Body of pancreas (tissue), 4 donors: ENCODE measurements around the gene C1orf232.

ENCODE experiments used
- POLR2A ChIP-seq, 3 donors: fragments of 450-650 bp; IDR thresholded peaks; one replicate each; pipeline ENCODE4 v1.6.1; 2016; ENCODE audit warnings: antibody characterized with exemption in 3 of 3, mild to moderate bottlenecking in 2 of 3
- TF ChIP-seq, protein P1 (sequence below), 7 experiments: fragments of 450-650 bp in 4 of 7; fragments of 200-600 bp in 3 of 7; sonication (generic) in 3 of 7; IDR thresholded peaks; one replicate each; pipeline ENCODE4 v1.5.1; 2016 to 2019; ENCODE audit warnings: antibody characterized with exemption in 7 of 7

DNA sequence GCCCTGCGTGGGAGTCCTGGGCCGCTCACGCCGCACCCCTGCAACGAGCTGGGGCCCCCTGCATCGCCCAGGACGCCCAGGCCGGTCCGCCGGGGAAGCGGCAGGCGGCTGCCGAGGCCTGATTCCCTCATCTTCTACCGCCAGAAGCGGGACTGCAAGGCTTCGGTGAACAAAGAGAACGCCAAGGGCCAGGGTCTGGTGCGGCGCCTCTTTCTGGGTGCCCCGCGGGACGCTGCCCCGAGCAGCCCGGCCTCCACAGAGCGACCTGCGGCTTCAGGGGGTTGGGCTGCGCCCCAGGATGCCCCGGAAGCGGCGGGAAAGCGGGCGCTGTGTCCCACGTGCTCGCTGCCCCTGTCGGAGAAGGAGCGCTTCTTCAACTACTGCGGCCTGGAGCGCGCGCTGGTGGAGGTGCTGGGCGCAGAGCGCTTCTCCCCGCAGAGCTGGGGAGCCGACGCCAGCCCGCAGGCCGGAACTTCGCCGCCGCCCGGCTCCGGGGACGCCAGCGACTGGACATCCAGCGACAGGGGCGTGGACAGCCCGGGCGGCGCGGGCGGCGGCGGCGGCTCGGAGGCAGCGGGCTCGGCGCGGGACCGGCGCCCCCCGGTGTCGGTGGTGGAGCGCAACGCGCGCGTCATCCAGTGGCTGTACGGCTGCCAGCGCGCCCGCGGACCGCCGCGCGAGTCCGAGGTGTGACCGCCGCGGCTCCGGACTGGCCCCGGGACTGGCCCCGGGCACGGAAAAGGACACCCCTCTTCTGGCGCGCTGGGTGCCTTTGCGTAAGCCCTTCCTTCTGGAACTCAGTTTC is 7.1 kb downstream of the C1orf232 start:
- TF ChIP-seq, protein P1, sequence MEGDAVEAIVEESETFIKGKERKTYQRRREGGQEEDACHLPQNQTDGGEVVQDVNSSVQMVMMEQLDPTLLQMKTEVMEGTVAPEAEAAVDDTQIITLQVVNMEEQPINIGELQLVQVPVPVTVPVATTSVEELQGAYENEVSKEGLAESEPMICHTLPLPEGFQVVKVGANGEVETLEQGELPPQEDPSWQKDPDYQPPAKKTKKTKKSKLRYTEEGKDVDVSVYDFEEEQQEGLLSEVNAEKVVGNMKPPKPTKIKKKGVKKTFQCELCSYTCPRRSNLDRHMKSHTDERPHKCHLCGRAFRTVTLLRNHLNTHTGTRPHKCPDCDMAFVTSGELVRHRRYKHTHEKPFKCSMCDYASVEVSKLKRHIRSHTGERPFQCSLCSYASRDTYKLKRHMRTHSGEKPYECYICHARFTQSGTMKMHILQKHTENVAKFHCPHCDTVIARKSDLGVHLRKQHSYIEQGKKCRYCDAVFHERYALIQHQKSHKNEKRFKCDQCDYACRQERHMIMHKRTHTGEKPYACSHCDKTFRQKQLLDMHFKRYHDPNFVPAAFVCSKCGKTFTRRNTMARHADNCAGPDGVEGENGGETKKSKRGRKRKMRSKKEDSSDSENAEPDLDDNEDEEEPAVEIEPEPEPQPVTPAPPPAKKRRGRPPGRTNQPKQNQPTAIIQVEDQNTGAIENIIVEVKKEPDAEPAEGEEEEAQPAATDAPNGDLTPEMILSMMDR (IDR thresholded peaks at IDR 0.05) = peak in 5 of 7 experiments; percentile 6 to 53 (median 28)
- TF ChIP-seq POLR2A (IDR thresholded peaks at IDR 0.05) = peak; percentile 33 to 65 (median 58)
